GM12891 (cell line): ENCODE measurements around the gene LGALS4.

Experiments used
- POLR2A ChIP-seq: IDR thresholded peaks from 2 replicates; pipeline ENCODE4 v1.6.1; 2011; ENCODE audit warnings: low read depth, low read length, control low read depth
- POLR2AphosphoS5 ChIP-seq: IDR thresholded peaks from 2 replicates; pipeline ENCODE4 v1.6.1; 2011; ENCODE audit warnings: low read depth, low read length, control low read depth

- TF ChIP-seq POLR2AphosphoS5, result no peak
- TF ChIP-seq POLR2A, result no peak
These were observed 44.1 kb upstream of the LGALS4 start for GRCh38 chr19:38856813-38857212.
